ENCODE results near the gene CFI.

GRCh38 chr4:109752525-109752924, 49.3 kb downstream of the CFI start:
- TF ChIP-seq, protein P1, sequence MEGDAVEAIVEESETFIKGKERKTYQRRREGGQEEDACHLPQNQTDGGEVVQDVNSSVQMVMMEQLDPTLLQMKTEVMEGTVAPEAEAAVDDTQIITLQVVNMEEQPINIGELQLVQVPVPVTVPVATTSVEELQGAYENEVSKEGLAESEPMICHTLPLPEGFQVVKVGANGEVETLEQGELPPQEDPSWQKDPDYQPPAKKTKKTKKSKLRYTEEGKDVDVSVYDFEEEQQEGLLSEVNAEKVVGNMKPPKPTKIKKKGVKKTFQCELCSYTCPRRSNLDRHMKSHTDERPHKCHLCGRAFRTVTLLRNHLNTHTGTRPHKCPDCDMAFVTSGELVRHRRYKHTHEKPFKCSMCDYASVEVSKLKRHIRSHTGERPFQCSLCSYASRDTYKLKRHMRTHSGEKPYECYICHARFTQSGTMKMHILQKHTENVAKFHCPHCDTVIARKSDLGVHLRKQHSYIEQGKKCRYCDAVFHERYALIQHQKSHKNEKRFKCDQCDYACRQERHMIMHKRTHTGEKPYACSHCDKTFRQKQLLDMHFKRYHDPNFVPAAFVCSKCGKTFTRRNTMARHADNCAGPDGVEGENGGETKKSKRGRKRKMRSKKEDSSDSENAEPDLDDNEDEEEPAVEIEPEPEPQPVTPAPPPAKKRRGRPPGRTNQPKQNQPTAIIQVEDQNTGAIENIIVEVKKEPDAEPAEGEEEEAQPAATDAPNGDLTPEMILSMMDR (IDR thresholded peaks at IDR 0.05): no peak
- TF ChIP-seq POLR2A (IDR thresholded peaks at IDR 0.05): no peak

Data from lower leg skin (tissue), 3 donors.